ENCODE results near the gene OR1F1. TPM values are rescaled to one million over a fixed set of nuclear protein-coding genes. Genes with fewer than 3 reads are reported as not detected.

Gene OR1F1
- total and polyA plus RNA-seq, 9 of the 15 experiments (the other 6 are each of a cell fraction or from before 2014, with no cell fraction given), result 0.15 to 0.61 (median 0.35) TPM; not detected in 3

DNA sequence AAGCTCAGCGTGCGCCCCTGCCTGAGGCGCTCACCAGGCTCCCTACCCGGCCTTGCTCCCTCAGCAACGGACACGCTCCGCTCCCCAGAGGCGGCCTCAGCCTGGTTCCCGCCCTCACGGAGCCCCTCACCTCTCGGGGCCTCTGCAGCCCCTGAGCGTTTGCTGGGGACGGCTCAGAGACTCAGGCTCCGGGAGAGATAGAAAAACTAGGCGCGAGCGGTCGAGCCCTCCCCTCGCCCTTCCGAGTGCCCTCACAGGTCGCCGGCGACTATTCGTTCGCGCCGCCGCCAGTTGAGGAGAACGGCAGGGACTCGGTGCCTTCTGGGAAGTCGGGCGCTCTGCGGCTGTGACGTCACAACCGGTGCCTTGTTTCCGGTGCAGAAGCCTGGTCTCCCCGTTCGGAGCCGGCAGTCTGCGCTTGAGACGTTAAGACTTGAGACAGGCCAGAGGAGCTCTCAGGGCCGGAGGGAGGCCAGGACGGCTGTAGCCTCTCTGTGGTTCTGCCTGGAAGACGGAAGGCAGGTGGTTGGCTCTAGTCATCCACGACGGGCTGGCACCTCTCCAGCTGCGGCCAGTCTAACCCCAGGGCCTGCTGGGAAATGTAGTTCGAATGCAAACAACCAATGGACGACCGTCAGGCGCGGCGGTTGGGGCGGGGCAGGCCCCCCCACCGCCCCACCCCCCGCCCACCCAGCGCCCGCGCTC, 47.0 kb downstream of the OR1F1 start, which contains the start of gene ZNF200 (continued):
- TF ChIP-seq, protein P1, sequence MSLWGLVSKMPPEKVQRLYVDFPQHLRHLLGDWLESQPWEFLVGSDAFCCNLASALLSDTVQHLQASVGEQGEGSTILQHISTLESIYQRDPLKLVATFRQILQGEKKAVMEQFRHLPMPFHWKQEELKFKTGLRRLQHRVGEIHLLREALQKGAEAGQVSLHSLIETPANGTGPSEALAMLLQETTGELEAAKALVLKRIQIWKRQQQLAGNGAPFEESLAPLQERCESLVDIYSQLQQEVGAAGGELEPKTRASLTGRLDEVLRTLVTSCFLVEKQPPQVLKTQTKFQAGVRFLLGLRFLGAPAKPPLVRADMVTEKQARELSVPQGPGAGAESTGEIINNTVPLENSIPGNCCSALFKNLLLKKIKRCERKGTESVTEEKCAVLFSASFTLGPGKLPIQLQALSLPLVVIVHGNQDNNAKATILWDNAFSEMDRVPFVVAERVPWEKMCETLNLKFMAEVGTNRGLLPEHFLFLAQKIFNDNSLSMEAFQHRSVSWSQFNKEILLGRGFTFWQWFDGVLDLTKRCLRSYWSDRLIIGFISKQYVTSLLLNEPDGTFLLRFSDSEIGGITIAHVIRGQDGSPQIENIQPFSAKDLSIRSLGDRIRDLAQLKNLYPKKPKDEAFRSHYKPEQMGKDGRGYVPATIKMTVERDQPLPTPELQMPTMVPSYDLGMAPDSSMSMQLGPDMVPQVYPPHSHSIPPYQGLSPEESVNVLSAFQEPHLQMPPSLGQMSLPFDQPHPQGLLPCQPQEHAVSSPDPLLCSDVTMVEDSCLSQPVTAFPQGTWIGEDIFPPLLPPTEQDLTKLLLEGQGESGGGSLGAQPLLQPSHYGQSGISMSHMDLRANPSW (CRISPR knock-in tag; IDR thresholded peaks at IDR 0.05), result no peak
- TF ChIP-seq CTCF (IDR thresholded peaks at IDR 0.05 in 2 of 3, conservative IDR thresholded peaks at IDR 0.05 in 1 of 3; ENCODE audit: insufficient read depth in 2 of 3, low read depth in 1 of 3, low read length in 3 of 3) (no peak; a peak in 1 of 6 replicates), SP1 (CRISPR knock-in tag; IDR thresholded peaks at IDR 0.05) (peak; percentile 72), THAP7 (CRISPR knock-in tag; IDR thresholded peaks at IDR 0.05) (no peak), THRAP3 (IDR thresholded peaks at IDR 0.05; ENCODE audit: borderline replicate concordance) (peak; percentile 100), MAFG (tag; conservative IDR thresholded peaks at IDR 0.05) (no peak), ZNF354B (CRISPR knock-in tag; IDR thresholded peaks at IDR 0.05) (no peak), SMARCE1 (IDR thresholded peaks at IDR 0.05) (no peak), CHD2 (IDR thresholded peaks at IDR 0.05; ENCODE audit: low read depth, low read length) (no peak; the same call in 1 of the 2 replicates), THRA (IDR thresholded peaks at IDR 0.05) (no peak), OTX1 (CRISPR knock-in tag; IDR thresholded peaks at IDR 0.05) (no peak), DNMT1 (IDR thresholded peaks at IDR 0.05) (no peak), ZNF175 (CRISPR knock-in tag; IDR thresholded peaks at IDR 0.05; ENCODE audit: low read depth) (no peak), DEAF1 (CRISPR knock-in tag; IDR thresholded peaks at IDR 0.05) (no peak), SAP30 (IDR thresholded peaks at IDR 0.05; ENCODE audit: borderline replicate concordance, insufficient read depth, low read depth, low read length, poor library complexity, severe bottlenecking) (peak; percentile 85), ZSCAN29 (IDR thresholded peaks at IDR 0.05) (no peak), HINFP (tag; conservative IDR thresholded peaks at IDR 0.05; ENCODE audit: low read depth) (no peak)
